HG03565 (cell line): Measurements from ENCODE around the gene PMF1.
A peak's percentile ranks its signal among the peaks of the same experiment; 100 is the strongest.
"Not testable (repeated sequence)": the region's sequence is repeated elsewhere in the genome, so short reads cannot be mapped to it uniquely, and the experiment has no call there.

Source experiments
- ATAC-seq: cut with Tn5 transposase; IDR thresholded peaks from one replicate; pipeline ENCODE4 v1.9.1; 2021; ENCODE audit warnings: mild to moderate bottlenecking, moderate library complexity; ENCODE audit not compliant: unreplicated experiment

Gene PMF1

DNA sequence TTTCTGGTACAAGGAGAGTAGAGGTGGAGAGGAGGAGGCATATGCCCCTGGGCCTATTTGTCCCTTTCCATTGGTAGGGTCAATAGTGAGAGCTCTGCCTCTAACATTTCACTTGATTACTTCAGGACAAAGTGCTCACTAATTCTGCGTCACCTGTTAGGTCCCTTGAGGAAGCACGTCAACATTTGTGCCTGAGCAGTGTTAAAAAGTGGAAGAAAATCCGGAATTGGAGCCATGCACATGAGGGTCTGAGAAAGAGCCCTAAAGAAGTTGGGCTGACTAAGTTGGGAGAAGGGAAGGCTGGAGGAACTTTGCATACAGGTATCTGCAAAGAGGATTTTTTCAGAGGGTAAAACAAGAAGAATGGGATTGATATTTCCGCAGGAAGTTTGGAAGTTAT, 17.0 kb upstream of the PMF1 start:
- ATAC-seq = no peak

DNA sequence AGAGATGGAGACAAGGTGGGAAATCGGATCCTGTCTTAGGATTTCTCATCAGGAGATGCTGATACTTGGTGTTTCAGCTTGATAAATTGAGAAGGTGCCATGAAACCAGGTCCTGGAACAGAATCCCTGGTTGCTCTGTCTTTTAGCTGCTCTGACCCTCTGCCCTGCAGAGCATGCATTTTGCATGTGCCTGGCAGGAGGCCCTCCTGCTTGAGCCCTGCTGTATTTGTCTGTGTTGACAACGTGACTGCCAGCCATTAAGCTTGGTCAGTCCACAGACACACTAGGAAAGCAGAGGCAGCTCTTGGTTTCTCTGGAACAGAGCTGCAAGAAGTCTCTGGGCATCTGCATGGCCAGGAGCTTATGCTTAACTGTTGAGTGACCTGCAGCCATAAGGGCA, 16.4 kb upstream of the PMF1 start:
- ATAC-seq = no peak

DNA sequence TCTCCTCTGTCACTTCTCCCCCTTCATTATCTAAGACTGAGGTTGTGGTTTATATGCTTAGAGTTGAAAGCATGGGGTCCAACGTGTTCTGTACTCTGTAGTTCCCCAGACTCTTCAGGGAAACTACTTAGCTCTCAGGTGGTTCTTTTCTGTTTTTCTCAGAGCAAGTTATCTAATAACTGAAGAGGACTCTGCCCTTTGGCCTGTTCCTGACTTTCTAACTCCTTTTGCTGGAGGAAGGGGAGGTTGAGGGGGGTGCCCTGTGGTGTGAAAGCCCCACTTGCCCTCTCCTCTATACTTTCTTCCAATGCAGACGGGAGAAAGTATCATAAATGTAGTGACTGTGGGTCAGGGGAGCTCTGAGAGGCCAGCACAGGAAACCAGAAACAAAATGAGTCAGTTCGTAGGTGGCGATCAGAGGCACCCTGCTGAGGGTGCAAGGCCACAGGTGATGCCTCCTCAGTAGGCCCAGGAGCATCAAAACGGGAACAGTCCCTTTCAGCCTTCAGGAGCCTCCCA, 13.9 kb upstream of the PMF1 start:
- ATAC-seq = no peak

DNA sequence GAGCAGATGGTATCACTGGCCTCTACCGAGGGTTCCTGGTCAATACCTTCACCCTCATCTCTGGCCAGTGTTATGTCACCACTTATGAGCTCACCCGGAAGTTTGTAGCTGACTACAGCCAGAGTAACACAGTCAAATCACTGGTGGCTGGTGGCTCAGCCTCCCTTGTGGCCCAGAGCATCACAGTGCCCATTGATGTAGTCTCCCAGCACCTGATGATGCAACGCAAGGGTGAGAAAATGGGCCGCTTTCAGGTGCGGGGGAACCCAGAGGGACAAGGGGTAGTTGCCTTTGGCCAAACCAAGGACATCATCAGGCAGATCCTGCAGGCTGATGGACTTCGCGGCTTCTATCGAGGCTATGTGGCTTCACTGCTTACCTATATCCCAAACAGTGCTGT, 12.8 kb upstream of the PMF1 start:
- no peak for ATAC-seq

DNA sequence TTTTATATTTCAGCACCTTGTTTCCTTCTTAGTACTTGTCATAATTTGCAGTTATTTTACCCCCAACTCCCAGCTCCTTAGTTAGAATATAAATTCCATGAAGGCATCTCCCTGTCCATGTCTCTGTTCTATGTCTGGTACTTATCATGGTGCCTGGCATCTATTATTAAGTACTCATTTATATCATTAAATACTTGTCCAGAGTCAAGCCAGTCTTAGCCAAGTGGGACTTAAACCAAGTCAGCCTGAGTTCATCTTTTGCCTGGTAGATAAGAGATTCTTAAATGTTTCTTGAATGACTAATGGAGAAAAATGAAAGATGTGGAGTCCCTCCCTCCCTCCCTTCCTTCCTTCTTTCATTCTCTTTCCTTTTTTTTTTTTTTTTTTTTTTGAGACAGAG, 9.5 kb upstream of the PMF1 start:
- ATAC-seq = no peak

DNA sequence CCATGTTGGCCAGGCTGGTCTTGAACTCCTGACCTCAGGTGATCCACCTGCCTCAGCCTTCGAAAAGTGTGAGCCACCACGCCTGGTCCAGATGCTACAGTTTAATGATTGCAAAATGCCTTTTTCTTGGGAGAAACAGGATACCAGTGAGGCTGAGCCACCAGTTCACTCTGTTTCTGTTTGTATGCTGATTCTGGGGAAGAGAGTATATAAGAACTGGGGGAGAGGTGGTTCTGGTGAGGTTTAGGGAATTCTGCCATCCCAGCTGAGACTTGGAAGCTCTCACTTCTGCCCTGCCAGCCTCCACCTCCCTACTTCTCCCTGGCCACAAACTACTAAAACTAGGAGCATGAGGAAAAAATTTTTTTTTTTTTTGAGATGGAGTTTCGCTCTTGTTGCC, 8.1 kb upstream of the PMF1 start:
- ATAC-seq = no peak

DNA sequence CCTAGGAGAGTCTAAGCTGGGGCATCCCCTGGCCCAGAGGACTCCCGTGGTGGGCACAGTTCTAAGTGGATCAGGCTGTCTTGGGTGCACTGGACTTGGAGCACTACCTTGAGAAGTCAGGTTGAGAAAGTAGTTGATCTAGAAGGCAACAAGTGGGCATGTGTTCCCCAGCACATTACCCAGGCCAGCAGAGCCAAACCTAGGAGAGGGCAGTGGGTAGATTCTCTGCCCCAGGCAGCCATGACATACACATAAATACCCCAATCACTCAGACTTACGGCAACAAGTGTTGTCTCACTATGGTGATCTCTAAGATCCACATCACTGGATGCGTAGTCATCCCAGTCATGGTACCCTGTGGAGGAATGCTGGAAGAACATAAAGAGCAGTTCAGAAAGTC, 1.6 kb upstream of the PMF1 start:
- no peak for ATAC-seq

DNA sequence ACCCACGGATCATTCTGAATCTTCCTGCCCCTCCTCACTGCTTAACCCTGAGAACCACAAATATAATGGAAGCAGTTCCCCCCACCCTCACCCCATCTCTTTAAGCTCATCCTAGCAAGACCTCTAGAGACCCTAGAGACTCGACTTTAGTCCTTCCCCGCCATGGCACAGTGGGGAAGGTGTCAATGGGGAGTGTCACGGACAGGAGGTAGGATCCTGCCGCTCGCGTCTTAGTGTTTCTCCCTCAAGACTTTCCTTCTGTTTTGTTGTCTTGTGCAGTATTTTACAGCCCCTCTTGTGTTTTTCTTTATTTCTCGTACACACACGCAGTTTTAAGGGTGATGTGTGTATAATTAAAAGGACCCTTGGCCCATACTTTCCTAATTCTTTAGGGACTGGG, 677 bp upstream of the PMF1 start:
- no peak for ATAC-seq

DNA sequence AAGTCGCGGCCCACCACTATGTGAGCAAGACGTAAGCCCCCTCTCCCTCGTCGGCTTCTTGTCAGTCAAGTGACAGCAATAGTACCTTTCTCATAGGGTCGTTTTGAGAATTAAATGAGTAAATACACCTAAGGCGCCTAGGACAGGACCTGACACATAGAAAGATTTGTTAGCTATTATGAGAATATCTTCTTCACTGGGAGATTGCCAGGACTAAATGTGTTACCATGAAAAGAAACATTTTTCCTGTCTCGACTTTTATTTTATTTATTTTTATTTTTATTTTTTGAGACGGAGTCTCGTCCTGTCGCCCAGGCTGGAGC, 798 bp downstream of the PMF1 start:
- no peak for ATAC-seq

DNA sequence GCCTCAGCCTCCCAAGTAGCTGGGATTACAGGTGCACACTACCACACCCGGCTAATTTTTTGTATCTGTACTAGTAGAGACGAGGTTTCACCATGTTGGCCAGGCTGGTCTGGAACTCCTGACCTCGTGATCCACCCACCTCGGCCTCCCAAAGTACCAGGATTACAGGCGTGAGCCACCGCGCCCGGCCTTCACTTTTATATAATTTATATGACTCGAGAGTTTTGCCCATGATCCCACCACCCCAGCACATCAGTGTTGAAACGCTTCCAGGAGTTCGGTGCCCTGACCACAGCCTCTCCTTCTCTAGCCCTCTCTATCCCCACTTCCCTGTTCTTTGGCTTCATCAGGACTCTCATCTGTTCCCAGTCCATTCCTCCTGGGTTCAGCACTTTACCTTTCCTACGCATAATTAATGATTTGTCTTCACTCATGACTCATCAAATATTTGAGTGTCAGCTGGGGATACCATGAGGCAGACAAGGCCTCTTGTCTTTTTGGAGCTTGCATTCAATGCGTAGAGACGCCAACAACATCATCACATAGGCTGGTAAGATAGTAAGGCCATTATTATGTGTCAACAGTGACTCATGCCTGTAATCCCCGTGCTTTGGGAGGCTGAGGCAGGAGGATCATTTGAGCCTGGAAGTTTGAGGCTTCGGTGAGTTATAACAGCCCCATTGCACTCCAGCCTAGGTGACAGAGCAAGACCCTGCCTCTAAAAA, 1.4 kb downstream of the PMF1 start:
- no peak for ATAC-seq

DNA sequence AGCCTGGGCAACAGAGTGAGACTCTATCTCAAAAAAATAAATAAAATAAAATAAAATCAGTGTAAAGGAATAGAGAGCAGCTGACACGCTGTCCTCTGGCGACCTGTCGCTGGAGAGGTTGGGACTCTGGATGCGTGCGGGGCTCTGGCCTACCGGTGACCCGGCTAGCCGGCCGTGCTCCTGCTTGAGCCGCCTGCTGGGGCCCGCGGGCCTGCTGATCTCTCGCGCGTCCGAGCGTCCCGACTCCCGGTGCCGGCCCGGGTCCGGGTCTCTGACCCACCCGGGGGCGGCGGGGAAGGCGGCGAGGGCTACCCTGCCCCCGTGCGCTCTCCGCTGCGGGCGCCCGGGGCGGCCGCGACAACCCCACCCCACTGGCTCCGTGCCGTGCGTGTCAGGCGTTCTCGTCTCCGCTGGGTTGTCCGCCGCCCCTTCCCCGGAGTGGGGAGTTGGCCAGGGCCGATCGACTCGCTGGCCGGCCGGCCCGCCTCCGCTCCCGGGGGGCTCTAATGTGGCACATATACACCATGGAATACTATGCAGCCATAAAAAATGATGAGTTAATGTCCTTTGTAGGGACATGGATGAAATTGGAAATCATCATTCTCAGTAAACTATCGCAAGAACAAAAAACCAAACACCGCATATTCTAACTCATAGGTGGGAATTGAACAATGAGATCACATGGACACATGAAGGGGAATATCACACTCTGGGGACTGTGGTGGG, 3.7 kb downstream of the PMF1 start:
- ATAC-seq = not testable (repeated sequence)

DNA sequence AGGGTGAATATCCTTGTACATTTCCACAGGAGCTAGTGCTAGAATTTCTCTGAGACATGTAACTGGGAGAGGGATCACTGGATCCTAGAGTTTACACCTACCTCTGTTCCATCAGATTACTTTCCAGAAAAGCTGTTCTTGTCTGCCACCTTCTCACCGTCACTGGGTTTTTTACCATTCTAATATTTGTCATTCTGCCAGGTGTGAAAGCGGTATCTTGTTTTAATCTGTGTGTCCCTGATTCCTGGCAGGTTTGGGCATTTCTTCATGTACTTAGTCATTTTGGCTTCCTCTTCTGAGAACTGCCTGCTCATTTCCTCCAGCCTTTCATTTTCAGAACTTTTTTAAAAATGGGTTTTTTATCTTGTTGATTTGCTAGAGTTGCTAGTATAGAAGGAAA, 5.1 kb downstream of the PMF1 start:
- ATAC-seq = no peak

DNA sequence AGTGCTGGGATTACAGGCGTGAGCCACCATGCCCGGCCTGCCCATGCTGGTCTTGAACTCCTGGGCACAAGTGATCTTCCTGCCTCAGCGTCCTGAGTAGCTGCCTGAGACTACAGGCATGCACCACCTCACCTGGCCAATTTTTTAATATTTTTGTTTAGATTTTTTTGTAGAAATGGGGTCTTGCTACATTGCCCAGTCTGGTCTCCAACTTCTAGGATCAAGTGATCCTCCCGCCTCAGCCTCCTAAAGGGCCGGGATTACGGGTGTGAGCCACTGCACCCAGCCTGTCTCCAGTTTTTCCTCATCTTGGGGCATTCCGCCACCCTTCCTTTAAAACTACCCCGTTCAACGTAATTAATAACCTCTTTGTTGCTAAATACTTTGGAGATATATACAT, 7.4 kb downstream of the PMF1 start:
- ATAC-seq = no peak

DNA sequence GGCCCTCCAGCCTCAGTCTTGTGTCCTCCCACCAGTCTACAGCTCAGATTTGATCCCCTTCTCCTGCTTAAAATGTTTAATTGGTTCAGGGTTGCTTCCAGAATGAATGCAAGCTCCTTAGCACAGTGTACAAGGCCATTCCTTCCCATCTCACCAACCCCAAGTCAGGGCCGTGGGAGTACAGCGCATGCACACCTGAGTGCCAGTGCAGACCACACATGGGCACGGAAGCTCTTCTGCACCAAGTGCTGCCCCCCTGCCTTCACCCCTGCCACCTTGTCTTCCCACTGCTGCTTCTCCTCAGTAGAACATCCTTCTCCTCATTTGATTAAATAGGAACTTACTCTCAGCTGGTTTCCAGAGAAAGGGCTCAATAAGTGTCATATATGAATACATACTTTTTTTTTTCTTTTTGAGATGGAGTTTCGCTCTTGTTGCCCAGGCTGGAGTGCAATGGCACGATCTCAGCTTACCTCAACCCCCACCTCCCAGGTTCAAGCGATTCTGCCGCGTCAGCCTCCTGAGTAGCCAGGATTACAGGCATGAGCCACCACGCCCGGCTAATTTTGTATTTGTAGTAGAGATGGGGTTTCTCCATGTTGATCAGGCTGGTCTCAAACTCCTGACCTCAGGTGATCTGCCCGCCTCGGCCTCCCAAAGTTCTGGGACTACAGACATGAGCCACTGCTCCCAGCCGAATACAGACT, 9.3 kb downstream of the PMF1 start:
- no peak for ATAC-seq

DNA sequence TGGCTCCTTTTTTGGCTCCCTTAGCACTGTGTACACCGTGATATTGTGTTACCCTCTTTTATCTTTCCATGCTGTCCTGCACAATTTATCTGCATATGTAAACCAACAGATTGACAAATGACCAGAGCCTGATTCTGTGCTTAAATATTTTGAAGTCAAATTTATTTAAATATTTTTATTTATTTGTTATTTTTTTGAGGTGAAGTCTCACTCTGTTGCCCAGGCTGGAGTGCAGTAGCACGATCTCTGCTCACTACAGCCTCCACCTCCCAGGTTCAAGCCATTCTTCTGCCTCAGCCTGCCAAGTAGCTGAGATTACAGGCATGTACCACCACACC, 12.8 kb downstream of the PMF1 start:
- ATAC-seq = no peak

DNA sequence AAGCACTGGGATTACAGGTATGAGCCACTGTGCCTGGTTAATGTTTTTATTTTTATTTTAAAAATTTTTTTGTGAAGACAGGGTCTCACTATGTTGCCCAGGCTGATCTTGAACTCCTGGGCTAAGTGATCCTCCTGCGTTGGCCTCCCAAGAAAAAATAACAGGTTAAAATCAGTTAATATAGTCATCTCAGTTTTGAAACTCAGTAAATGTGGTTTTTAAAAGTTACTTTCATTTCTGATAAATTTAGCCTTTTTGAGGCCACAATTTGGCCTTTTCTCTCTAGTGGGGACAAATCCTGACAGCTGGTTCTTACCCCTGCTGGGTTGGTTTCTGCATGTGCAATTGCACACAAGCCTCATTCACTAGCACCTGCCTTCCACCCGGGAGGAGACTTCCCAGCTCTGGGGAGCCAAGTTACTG, 13.3 kb downstream of the PMF1 start:
- peak; percentile 64 for ATAC-seq

DNA sequence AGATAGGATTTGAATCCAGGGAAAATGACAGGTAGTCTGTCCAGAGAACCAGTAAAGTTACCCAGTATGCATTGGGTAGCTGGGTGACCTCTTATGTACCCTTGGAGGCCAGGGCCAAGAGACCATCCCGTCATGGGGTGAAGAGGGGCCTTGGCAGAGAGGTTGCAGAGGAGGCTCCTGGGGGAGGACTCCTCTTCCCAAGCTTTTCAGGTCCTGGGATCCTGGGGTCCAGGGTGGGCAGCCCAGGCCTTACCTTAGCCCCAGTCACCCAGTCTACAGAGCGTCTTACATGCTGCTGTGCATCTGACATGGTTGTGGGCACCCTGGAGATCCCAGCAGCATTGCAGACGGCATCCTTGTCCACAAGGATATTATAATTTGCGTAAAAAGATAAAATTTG, 14.0 kb downstream of the PMF1 start:
- ATAC-seq = peak; percentile 8

DNA sequence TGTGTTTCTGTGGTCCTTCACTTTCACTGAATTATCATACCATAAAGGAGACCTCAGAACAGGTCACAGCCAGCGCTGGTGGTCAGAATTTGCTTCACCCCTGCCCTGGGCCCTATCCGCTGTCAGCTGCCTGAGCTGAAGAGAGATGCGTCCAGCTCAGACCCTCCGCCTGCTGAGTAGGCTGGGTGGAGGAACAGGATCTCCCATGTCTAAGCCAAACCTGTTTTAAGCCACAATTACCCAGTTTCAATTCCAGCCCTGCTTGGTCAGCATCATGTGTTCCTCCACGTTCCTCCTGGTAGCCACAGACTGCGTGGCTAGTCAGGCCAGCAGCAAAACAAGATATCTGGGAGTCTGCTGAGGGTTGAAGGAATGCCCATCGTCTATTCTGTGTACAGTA, 15.7 kb downstream of the PMF1 start:
- ATAC-seq = no peak

DNA sequence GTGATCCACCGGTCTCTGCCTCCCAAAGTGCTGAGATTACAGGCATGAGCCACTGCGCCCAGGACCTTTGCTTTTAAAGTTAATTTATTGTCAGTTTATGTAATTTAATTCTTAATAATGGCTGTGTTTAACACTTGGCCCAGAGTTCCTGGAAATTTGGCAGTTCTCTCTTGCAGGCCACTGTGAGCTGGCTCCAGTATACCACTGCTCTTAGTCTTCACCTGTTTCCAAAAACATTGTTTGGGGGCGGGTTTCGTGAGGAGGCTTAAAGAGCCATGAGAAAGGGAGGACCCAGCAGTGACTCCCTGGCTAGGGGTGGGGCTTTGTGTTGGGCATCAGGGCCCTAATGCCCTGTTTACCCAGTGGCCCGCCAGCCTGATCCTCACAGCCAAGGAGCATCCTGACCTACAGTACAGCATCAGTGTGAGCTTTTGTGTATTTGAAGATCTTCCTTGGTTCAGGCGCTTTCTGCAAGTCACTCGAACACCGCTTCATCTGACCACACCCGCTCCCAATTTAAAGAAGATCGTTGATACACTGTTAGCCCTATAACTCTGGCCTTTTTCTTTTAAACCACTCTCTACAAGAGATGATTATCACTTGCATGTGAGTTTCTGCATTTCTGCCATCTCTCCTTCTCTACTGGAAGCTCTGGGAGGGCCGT, 17.1 kb downstream of the PMF1 start:
- no peak for ATAC-seq

DNA sequence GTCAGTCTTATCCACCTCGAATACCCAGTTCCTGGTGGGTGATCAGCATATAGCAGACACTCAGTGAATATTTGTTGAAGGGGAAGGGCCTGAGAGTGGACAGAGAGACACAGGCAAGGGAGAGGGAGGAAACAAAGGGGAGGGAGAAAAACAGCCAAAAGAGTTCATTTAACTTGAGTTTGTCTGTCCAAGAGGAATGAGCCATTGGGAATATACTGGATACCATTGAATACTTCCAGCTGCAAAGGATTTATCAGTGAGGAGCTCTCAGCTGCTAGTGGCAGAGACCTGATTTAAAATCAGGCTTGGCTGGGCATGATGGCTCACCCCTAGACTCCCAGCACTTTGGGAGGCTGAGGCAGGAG, 17.6 kb downstream of the PMF1 start:
- ATAC-seq = no peak

DNA sequence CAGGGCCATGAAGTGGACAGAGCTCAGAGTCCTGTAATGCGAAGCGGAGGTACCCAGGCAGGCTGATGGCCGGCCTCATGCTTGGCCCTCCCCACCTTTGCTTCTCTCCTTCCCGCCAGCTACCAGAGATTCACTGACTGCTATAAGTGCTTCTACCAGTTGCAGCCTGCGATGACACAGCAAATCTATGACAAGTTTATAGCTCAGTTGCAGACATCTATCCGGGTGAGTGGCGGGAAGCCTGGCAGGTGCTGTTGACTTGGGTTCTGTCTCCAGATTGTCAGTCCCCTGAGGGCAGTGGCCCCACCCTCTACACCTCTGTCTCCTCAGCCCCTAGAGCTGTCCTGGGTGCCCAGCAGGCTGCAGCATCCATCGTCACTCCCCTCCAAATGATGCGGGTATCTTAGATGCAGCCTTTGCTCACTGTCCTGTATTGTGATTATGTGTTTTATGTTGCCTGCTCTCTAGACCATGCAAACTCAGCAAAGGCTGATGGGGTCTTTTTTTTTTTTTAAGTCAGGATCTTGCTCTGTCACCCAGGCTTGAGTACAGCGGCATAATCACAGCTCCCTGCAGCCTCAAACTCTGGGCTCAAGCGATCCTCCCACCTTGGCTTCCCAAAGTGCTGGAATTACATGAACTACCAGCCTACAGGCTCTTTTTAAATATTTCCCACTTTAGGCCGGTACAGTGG, 19.5 kb downstream of the PMF1 start:
- no peak for ATAC-seq
